SHP77 treated with DMSO at 0.1 percent for 48 hours (cell line): Measurements from ENCODE around the gene ABCC12.
A peak's percentile ranks its signal among the peaks of the same experiment; 100 is the strongest.
"Not testable (repeated sequence)": the region's sequence is repeated elsewhere in the genome, so short reads cannot be mapped to it uniquely, and the experiment has no call there.

Experiments
- DNase-seq: peaks from one replicate; lab custom pipeline; 2025; lab: John Stamatoyannopoulos, UW

Gene ABCC12

GRCh38 chr16:48155926-48156789 lies at the start of gene ABCC12:
Gene ABCC12, minus strand, starts transcription at chr16:48155993. Its CDS starts 9,569 bp downstream, at chr16:48146424.
- DNase-seq: no peak

GRCh38 chr16:48204825-48205151 lies 49.0 kb upstream of the ABCC12 start:
- no peak for DNase-seq

- DNase-seq: no peak
These were observed 48.4 kb upstream of the ABCC12 start for GRCh38 chr16:48203974-48204824.

GRCh38 chr16:48201515-48202201 lies 45.9 kb upstream of the ABCC12 start:
- no peak for DNase-seq

GRCh38 chr16:48197294-48197693 lies 41.5 kb upstream of the ABCC12 start:
- no peak for DNase-seq

- peak; percentile 21 for DNase-seq
These were observed 39.2 kb upstream of the ABCC12 start for GRCh38 chr16:48194828-48195556.

- DNase-seq: no peak
These were observed 38.1 kb upstream of the ABCC12 start for GRCh38 chr16:48193846-48194245.

- DNase-seq: no peak
These were observed 32.8 kb upstream of the ABCC12 start for GRCh38 chr16:48188449-48189102.

GRCh38 chr16:48187779-48188178 lies 32.0 kb upstream of the ABCC12 start:
- DNase-seq: no peak

GRCh38 chr16:48184681-48185080 lies 28.9 kb upstream of the ABCC12 start:
- no peak for DNase-seq

GRCh38 chr16:48182979-48183537 lies 27.3 kb upstream of the ABCC12 start:
- DNase-seq: no peak

- not testable (repeated sequence) for DNase-seq
These were observed 26.1 kb upstream of the ABCC12 start for GRCh38 chr16:48181746-48182520.

- no peak for DNase-seq
These were observed 25.2 kb upstream of the ABCC12 start for GRCh38 chr16:48180868-48181480.

- DNase-seq: no peak
These were observed 21.0 kb upstream of the ABCC12 start for GRCh38 chr16:48176635-48177408.

- no peak for DNase-seq
These were observed 18.1 kb upstream of the ABCC12 start for GRCh38 chr16:48173889-48174288.

- DNase-seq: no peak
These were observed 16.9 kb upstream of the ABCC12 start for GRCh38 chr16:48172682-48173081.

GRCh38 chr16:48169896-48170295 lies 14.1 kb upstream of the ABCC12 start:
- DNase-seq: no peak

- no peak for DNase-seq
These were observed 12.3 kb upstream of the ABCC12 start for GRCh38 chr16:48168075-48168474.

- not testable (repeated sequence) for DNase-seq
These were observed 10.8 kb upstream of the ABCC12 start for GRCh38 chr16:48166617-48167016.
